ENCODE measurements around the gene LRRC34.

The LRRC34 gene

GRCh38 chr3:169838511-169839030 is 25.9 kb upstream of the LRRC34 start:
- WGBS, 2 experiments, result 86 to 92% methylated on average over 1 of the region's 1 CpG
- H3K9me3 ChIP-seq (ENCODE audit: control insufficient read depth, low read length), result no peaks in the 10 kb centered on the region
- no peaks in the 10 kb centered on the region for H3K36me3 ChIP-seq (ENCODE audit: control insufficient read depth, insufficient read depth, low read length)
- no peak overlapping the region for H3K27ac ChIP-seq (ENCODE audit: insufficient read depth, low read depth, low read length, poor library complexity, severe bottlenecking)
- H3K27me3 ChIP-seq (ENCODE audit: control insufficient read depth, insufficient read depth, low read length, poor library complexity, severe bottlenecking), result no peaks in the 10 kb centered on the region
- H3K4me3 ChIP-seq (ENCODE audit: insufficient read depth, low read depth, low read length), result no peak overlapping the region
- no peaks in the 10 kb centered on the region for H3K4me1 ChIP-seq (ENCODE audit: control insufficient read depth, insufficient read depth, low read length)

- H3K4me1 ChIP-seq (ENCODE audit: control insufficient read depth, insufficient read depth, low read length), result no peaks in the 10 kb centered on the region
- no peak overlapping the region for H3K27ac ChIP-seq (ENCODE audit: insufficient read depth, low read depth, low read length, poor library complexity, severe bottlenecking)
- 91 to 92% methylated on average over 3 of the region's 3 CpGs for WGBS, 2 experiments
- H3K27me3 ChIP-seq (ENCODE audit: control insufficient read depth, insufficient read depth, low read length, poor library complexity, severe bottlenecking), result no peaks in the 10 kb centered on the region
- H3K36me3 ChIP-seq (ENCODE audit: control insufficient read depth, insufficient read depth, low read length), result no peaks in the 10 kb centered on the region
- no peaks in the 10 kb centered on the region for H3K9me3 ChIP-seq (ENCODE audit: control insufficient read depth, low read length)
- no peak overlapping the region for H3K4me3 ChIP-seq (ENCODE audit: insufficient read depth, low read depth, low read length)
Observed at GRCh38 chr3:169836942-169837275, 24.2 kb upstream of the LRRC34 start.

GRCh38 chr3:169836078-169836941 is 23.6 kb upstream of the LRRC34 start:
- WGBS, 2 experiments, result 72 to 76% methylated on average over 5 of the region's 5 CpGs
- H3K9me3 ChIP-seq (ENCODE audit: control insufficient read depth, low read length), result no peaks in the 10 kb centered on the region

GRCh38 chr3:169835533-169835932 is 22.8 kb upstream of the LRRC34 start:
- Histone ChIP-seq H3K4me1 (ENCODE audit: control insufficient read depth, insufficient read depth, low read length) (no peaks in the 10 kb centered on the region), H3K36me3 (ENCODE audit: control insufficient read depth, insufficient read depth, low read length) (no peaks in the 10 kb centered on the region), H3K9me3 (ENCODE audit: control insufficient read depth, low read length) (no peaks in the 10 kb centered on the region), H3K27ac (ENCODE audit: insufficient read depth, low read depth, low read length, poor library complexity, severe bottlenecking) (no peak overlapping the region), H3K4me3 (ENCODE audit: insufficient read depth, low read depth, low read length) (no peak overlapping the region), H3K27me3 (ENCODE audit: control insufficient read depth, insufficient read depth, low read length, poor library complexity, severe bottlenecking) (no peaks in the 10 kb centered on the region)
- 86 to 89% methylated on average over 1 of the region's 1 CpG for WGBS, 2 experiments

More at GRCh38 chr3:169836078-169836941, 23.6 kb upstream of the LRRC34 start:
- Histone ChIP-seq H3K36me3 (ENCODE audit: control insufficient read depth, insufficient read depth, low read length) (no peaks in the 10 kb centered on the region), H3K27ac (ENCODE audit: insufficient read depth, low read depth, low read length, poor library complexity, severe bottlenecking) (no peak overlapping the region), H3K27me3 (ENCODE audit: control insufficient read depth, insufficient read depth, low read length, poor library complexity, severe bottlenecking) (no peaks in the 10 kb centered on the region), H3K4me3 (ENCODE audit: insufficient read depth, low read depth, low read length) (no peak overlapping the region), H3K4me1 (ENCODE audit: control insufficient read depth, insufficient read depth, low read length) (no peaks in the 10 kb centered on the region)

GRCh38 chr3:169827712-169828111 is 15.0 kb upstream of the LRRC34 start:
- H3K9me3 ChIP-seq (ENCODE audit: control insufficient read depth, low read length), result no peaks in the 10 kb centered on the region
- no peaks in the 10 kb centered on the region for H3K27me3 ChIP-seq (ENCODE audit: control insufficient read depth, insufficient read depth, low read length, poor library complexity, severe bottlenecking)
- H3K36me3 ChIP-seq (ENCODE audit: control insufficient read depth, insufficient read depth, low read length), result no peaks in the 10 kb centered on the region
- H3K4me1 ChIP-seq (ENCODE audit: control insufficient read depth, insufficient read depth, low read length), result no peaks in the 10 kb centered on the region
- no peak overlapping the region for H3K27ac ChIP-seq (ENCODE audit: insufficient read depth, low read depth, low read length, poor library complexity, severe bottlenecking)
- WGBS, 2 experiments, result 83 to 87% methylated on average over 4 of the region's 4 CpGs
- H3K4me3 ChIP-seq (ENCODE audit: insufficient read depth, low read depth, low read length), result no peak overlapping the region

- H3K27ac ChIP-seq (ENCODE audit: insufficient read depth, low read depth, low read length, poor library complexity, severe bottlenecking), result no peak overlapping the region
- no peaks in the 10 kb centered on the region for H3K9me3 ChIP-seq (ENCODE audit: control insufficient read depth, low read length)
- 96 to 98% methylated on average over 3 of the region's 3 CpGs for WGBS, 2 experiments
- H3K27me3 ChIP-seq (ENCODE audit: control insufficient read depth, insufficient read depth, low read length, poor library complexity, severe bottlenecking), result no peaks in the 10 kb centered on the region
- no peak overlapping the region for H3K4me3 ChIP-seq (ENCODE audit: insufficient read depth, low read depth, low read length)
- no peaks in the 10 kb centered on the region for H3K4me1 ChIP-seq (ENCODE audit: control insufficient read depth, insufficient read depth, low read length)
- H3K36me3 ChIP-seq (ENCODE audit: control insufficient read depth, insufficient read depth, low read length), result no peaks in the 10 kb centered on the region
Observed at GRCh38 chr3:169825316-169825715, 12.6 kb upstream of the LRRC34 start.

- WGBS, 2 experiments, result 85 to 88% methylated on average over 6 of the region's 6 CpGs
- H3K27me3 ChIP-seq (ENCODE audit: control insufficient read depth, insufficient read depth, low read length, poor library complexity, severe bottlenecking), result no peaks in the 10 kb centered on the region
- H3K4me3 ChIP-seq (ENCODE audit: insufficient read depth, low read depth, low read length), result no peak overlapping the region
- no peaks in the 10 kb centered on the region for H3K4me1 ChIP-seq (ENCODE audit: control insufficient read depth, insufficient read depth, low read length)
- no peaks in the 10 kb centered on the region for H3K36me3 ChIP-seq (ENCODE audit: control insufficient read depth, insufficient read depth, low read length)
- no peak overlapping the region for H3K27ac ChIP-seq (ENCODE audit: insufficient read depth, low read depth, low read length, poor library complexity, severe bottlenecking)
- no peaks in the 10 kb centered on the region for H3K9me3 ChIP-seq (ENCODE audit: control insufficient read depth, low read length)
Observed at GRCh38 chr3:169822983-169823382, 10.3 kb upstream of the LRRC34 start.

GRCh38 chr3:169822540-169822939 is 9.8 kb upstream of the LRRC34 start:
- no peaks in the 10 kb centered on the region for H3K4me1 ChIP-seq (ENCODE audit: control insufficient read depth, insufficient read depth, low read length)
- no peaks in the 10 kb centered on the region for H3K9me3 ChIP-seq (ENCODE audit: control insufficient read depth, low read length)
- H3K36me3 ChIP-seq (ENCODE audit: control insufficient read depth, insufficient read depth, low read length), result no peaks in the 10 kb centered on the region
- no peak overlapping the region for H3K27ac ChIP-seq (ENCODE audit: insufficient read depth, low read depth, low read length, poor library complexity, severe bottlenecking)
- H3K27me3 ChIP-seq (ENCODE audit: control insufficient read depth, insufficient read depth, low read length, poor library complexity, severe bottlenecking), result no peaks in the 10 kb centered on the region
- WGBS, 2 experiments, result 96% methylated on average over 20 of the region's 20 CpGs
- no peak overlapping the region for H3K4me3 ChIP-seq (ENCODE audit: insufficient read depth, low read depth, low read length)

- H3K4me1 ChIP-seq (ENCODE audit: control insufficient read depth, insufficient read depth, low read length), result no peaks in the 10 kb centered on the region
- WGBS, 2 experiments, result 94 to 96% methylated on average over 15 of the region's 15 CpGs
Observed at GRCh38 chr3:169822091-169822490, 9.4 kb upstream of the LRRC34 start.

GRCh38 chr3:169818316-169818715 is 5.6 kb upstream of the LRRC34 start:
- H3K9me3 ChIP-seq (ENCODE audit: control insufficient read depth, low read length), result peaks cover 3% of the 10 kb centered on the region
- 82 to 96% methylated on average over 1 to 2 of the region's 2 CpGs for WGBS, 2 experiments
- no peak overlapping the region for H3K27ac ChIP-seq (ENCODE audit: insufficient read depth, low read depth, low read length, poor library complexity, severe bottlenecking)
- no peaks in the 10 kb centered on the region for H3K36me3 ChIP-seq (ENCODE audit: control insufficient read depth, insufficient read depth, low read length)
- no peaks in the 10 kb centered on the region for H3K4me1 ChIP-seq (ENCODE audit: control insufficient read depth, insufficient read depth, low read length)
- no peaks in the 10 kb centered on the region for H3K27me3 ChIP-seq (ENCODE audit: control insufficient read depth, insufficient read depth, low read length, poor library complexity, severe bottlenecking)
- H3K4me3 ChIP-seq (ENCODE audit: insufficient read depth, low read depth, low read length), result no peak overlapping the region

More at GRCh38 chr3:169822091-169822490, 9.4 kb upstream of the LRRC34 start:
- no peaks in the 10 kb centered on the region for H3K9me3 ChIP-seq (ENCODE audit: control insufficient read depth, low read length)
- H3K36me3 ChIP-seq (ENCODE audit: control insufficient read depth, insufficient read depth, low read length), result no peaks in the 10 kb centered on the region
- no peaks in the 10 kb centered on the region for H3K27me3 ChIP-seq (ENCODE audit: control insufficient read depth, insufficient read depth, low read length, poor library complexity, severe bottlenecking)
- H3K27ac ChIP-seq (ENCODE audit: insufficient read depth, low read depth, low read length, poor library complexity, severe bottlenecking), result no peak overlapping the region
- no peak overlapping the region for H3K4me3 ChIP-seq (ENCODE audit: insufficient read depth, low read depth, low read length)

All from ectodermal cell (in vitro differentiated cells).